Spinal cord (tissue), 10 donors: ENCODE data around the gene KIF13A. TPM values are rescaled to one million over a fixed set of nuclear protein-coding genes. Genes with fewer than 3 reads are reported as not detected.

ENCODE experiments used
- DNase-seq, 6 donors: peaks; one replicate each; pipeline versions ENCODE4 v3.0.0 to v3.0.0-alpha.2; 2013 to 2015; ENCODE audit warnings: low spot score in 6 of 6, low read depth in 4 of 6
- H3K27ac ChIP-seq: one replicate; pipeline ENCODE4 v1.5.1; 2013; ENCODE audit warnings: low read depth, low read length, control low read depth
- H3K27me3 ChIP-seq: one replicate; pipeline ENCODE4 v1.6.1; 2013; ENCODE audit warnings: low read length; ENCODE audit not compliant: control insufficient read depth, insufficient read depth
- H3K36me3 ChIP-seq: one replicate; pipeline ENCODE4 v1.6.1; 2013; ENCODE audit warnings: low read length; ENCODE audit not compliant: control insufficient read depth, insufficient read depth
- H3K4me1 ChIP-seq: one replicate; pipeline ENCODE4 v1.6.1; 2013; ENCODE audit warnings: low read length; ENCODE audit not compliant: control insufficient read depth, insufficient read depth
- H3K4me3 ChIP-seq: one replicate; pipeline ENCODE4 v1.5.1; 2013; ENCODE audit warnings: low read depth, low read length, control low read depth
- H3K9me3 ChIP-seq: one replicate; pipeline ENCODE4 v1.6.1; 2013; ENCODE audit warnings: low read length; ENCODE audit not compliant: control insufficient read depth, insufficient read depth
- WGBS: methylation state at CpG from one replicate; pipeline ENCODE4 v1.1.5; 2013; ENCODE audit warnings: missing lambda C conversion rate; ENCODE audit not compliant: insufficient coverage; 5-methylcytosine and 5-hydroxymethylcytosine counted together
- polyA plus RNA-seq, 2 donors: library from polyadenylated mRNA; unstranded; fragments of 120-200 nt; gene quantifications; one replicate each; pipeline ENCODE4 v1.2.1, GENCODE V29; 2013; ENCODE audit not compliant: insufficient read length in 2 of 2
- total RNA-seq, 2 donors: library from RNA; depleted of rRNA in 1 of 2; stranded (reverse); fragments of 120-200 nt in 1 of 2; fragments of >200 nt in 1 of 2; gene quantifications; one replicate each; pipeline versions ENCODE4 v1.2.3 to v1.2.4, GENCODE V29; 2013 to 2014
- donor health status: healthy.

KIF13A gene
- total and polyA plus RNA-seq, 4 donors: 30.5 to 50.8 (median 41.2) TPM

- Histone ChIP-seq H3K9me3 (no peaks in the 10 kb centered on the region), H3K27ac (no peak overlapping the region), H3K27me3 (no peaks in the 10 kb centered on the region), H3K36me3 (no peaks in the 10 kb centered on the region), H3K4me3 (no peak overlapping the region), H3K4me1 (no peaks in the 10 kb centered on the region)
- DNase-seq: no peak
- 84% methylated on average over 6 of the region's 7 CpGs for WGBS
These were observed 79.8 kb downstream of the KIF13A start for GRCh38 chr6:17907406-17908229.

- Histone ChIP-seq H3K9me3 (peaks cover 3% of the 10 kb centered on the region), H3K36me3 (no peaks in the 10 kb centered on the region), H3K27ac (no peak overlapping the region), H3K4me1 (no peaks in the 10 kb centered on the region), H3K4me3 (no peak overlapping the region), H3K27me3 (no peaks in the 10 kb centered on the region)
- WGBS: 71% methylated on average over 1 of the region's 2 CpGs
- DNase-seq: no peak
These were observed 81.5 kb downstream of the KIF13A start for GRCh38 chr6:17905611-17906592.

GRCh38 chr6:17904491-17905120 lies 82.8 kb downstream of the KIF13A start:
- Histone ChIP-seq H3K4me3 (no peak overlapping the region), H3K27ac (no peak overlapping the region), H3K36me3 (no peaks in the 10 kb centered on the region), H3K27me3 (no peaks in the 10 kb centered on the region), H3K9me3 (peaks cover 3% of the 10 kb centered on the region), H3K4me1 (no peaks in the 10 kb centered on the region)
- no peak for DNase-seq
- 100% methylated on average over 1 of the region's 6 CpGs for WGBS

- H3K4me3 ChIP-seq: no peak overlapping the region
- no peak for DNase-seq
- no CpG with 5 or more reads among the region's 1 CpG for WGBS
- no peaks in the 10 kb centered on the region for H3K4me1 ChIP-seq
- no peaks in the 10 kb centered on the region for H3K27me3 ChIP-seq
- H3K9me3 ChIP-seq: peaks cover 3% of the 10 kb centered on the region
- no peak overlapping the region for H3K27ac ChIP-seq
- H3K36me3 ChIP-seq: no peaks in the 10 kb centered on the region
These were observed 84.5 kb downstream of the KIF13A start for GRCh38 chr6:17902974-17903373.

GRCh38 chr6:17901493-17901892 lies 85.9 kb downstream of the KIF13A start:
- Histone ChIP-seq H3K4me1 (no peaks in the 10 kb centered on the region), H3K36me3 (no peaks in the 10 kb centered on the region), H3K4me3 (no peak overlapping the region), H3K27me3 (no peaks in the 10 kb centered on the region), H3K9me3 (peaks cover 3% of the 10 kb centered on the region), H3K27ac (no peak overlapping the region)
- no peak for DNase-seq

- 75% methylated on average over 1 of the region's 2 CpGs for WGBS
- H3K27me3 ChIP-seq: no peaks in the 10 kb centered on the region
- no peak for DNase-seq
- H3K36me3 ChIP-seq: no peaks in the 10 kb centered on the region
- no peak overlapping the region for H3K27ac ChIP-seq
- H3K4me1 ChIP-seq: no peaks in the 10 kb centered on the region
- no peak overlapping the region for H3K4me3 ChIP-seq
- peaks cover 10% of the 10 kb centered on the region for H3K9me3 ChIP-seq
These were observed 87.4 kb downstream of the KIF13A start for GRCh38 chr6:17900011-17900410.

GRCh38 chr6:17899491-17899890 lies 87.9 kb downstream of the KIF13A start:
- DNase-seq: no peak
- Histone ChIP-seq H3K27me3 (no peaks in the 10 kb centered on the region), H3K9me3 (peaks cover 15% of the 10 kb centered on the region), H3K4me1 (no peaks in the 10 kb centered on the region), H3K27ac (no peak overlapping the region), H3K36me3 (no peaks in the 10 kb centered on the region), H3K4me3 (no peak overlapping the region)
- no CpG with 5 or more reads among the region's 4 CpGs for WGBS

DNA sequence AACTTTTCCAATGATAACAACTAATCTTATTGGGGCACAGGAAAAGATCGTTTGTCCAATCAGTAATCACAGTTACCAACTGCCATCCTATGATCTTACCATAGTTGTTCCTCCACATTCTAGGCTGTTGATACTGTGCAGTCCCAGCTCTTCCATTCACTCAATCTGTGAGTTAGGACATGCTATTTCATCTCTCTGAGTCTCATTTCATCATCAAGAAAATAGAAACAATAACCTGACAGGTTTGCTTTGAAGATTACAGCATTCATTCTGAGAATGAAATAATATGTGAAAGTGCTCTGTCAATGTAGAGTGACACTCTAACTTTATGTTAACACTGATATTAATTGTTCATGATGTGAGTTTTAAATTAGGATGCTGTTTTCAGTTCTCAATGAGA lies 89.8 kb downstream of the KIF13A start:
- WGBS: 100% methylated on average over 1 of the region's 1 CpG
- H3K27me3 ChIP-seq: no peaks in the 10 kb centered on the region
- no peak overlapping the region for H3K4me3 ChIP-seq
- H3K9me3 ChIP-seq: peaks cover 15% of the 10 kb centered on the region
- no peak overlapping the region for H3K27ac ChIP-seq
- H3K36me3 ChIP-seq: no peaks in the 10 kb centered on the region
- H3K4me1 ChIP-seq: no peaks in the 10 kb centered on the region
- no peak for DNase-seq

- H3K4me3 ChIP-seq: no peak overlapping the region
- H3K36me3 ChIP-seq: no peaks in the 10 kb centered on the region
- peaks cover 13% of the 10 kb centered on the region for H3K9me3 ChIP-seq
- WGBS: no CpG with 5 or more reads among the region's 1 CpG
- H3K27me3 ChIP-seq: no peaks in the 10 kb centered on the region
- H3K27ac ChIP-seq: no peak overlapping the region
- H3K4me1 ChIP-seq: no peaks in the 10 kb centered on the region
- DNase-seq: no peak
These were observed 92.5 kb downstream of the KIF13A start for GRCh38 chr6:17894905-17895304.
